Ovary (tissue), 9 donors: ENCODE results near the gene CSNK1G2. TPM values are rescaled to one million over a fixed set of nuclear protein-coding genes. Genes with fewer than 3 reads are reported as not detected.

Source experiments
- DNase-seq, 5 donors: peaks; one replicate each; pipeline ENCODE4 v3.0.0-alpha.2; 2019 to 2020
- H3K27ac ChIP-seq, 2 donors: fragments of 200-600 bp; one replicate each; pipeline versions ENCODE4 v1.5.1 to v1.8.0; 2019 to 2022
- H3K27me3 ChIP-seq: fragments of 200-600 bp; one replicate; pipeline ENCODE4 v1.8.0; 2022
- H3K36me3 ChIP-seq: fragments of 200-600 bp; sonication (generic); one replicate; pipeline ENCODE4 v1.5.1; 2019
- H3K4me1 ChIP-seq: one replicate; pipeline ENCODE4 v1.8.1; 2013; ENCODE audit warnings: mild to moderate bottlenecking, moderate library complexity; ENCODE audit not compliant: insufficient read depth
- H3K4me3 ChIP-seq: fragments of 200-600 bp; sonication (generic); one replicate; pipeline ENCODE4 v1.5.1; 2017
- H3K9me3 ChIP-seq, 2 donors: fragments of 200-600 bp in 1 of 2; sonication (generic) in 1 of 2; one replicate each; pipeline versions ENCODE4 v1.5.1 to v1.8.1; 2013 to 2019; ENCODE audit warnings: mild to moderate bottlenecking in 1 of 2, moderate library complexity in 1 of 2
- EP300 ChIP-seq: sonication (generic); formaldehyde crosslinking; IDR thresholded peaks from one replicate; pipeline ENCODE4 v1.6.1; 2017; ENCODE audit warnings: antibody characterized with exemption
- POLR2A ChIP-seq: fragments of 450-650 bp; IDR thresholded peaks from one replicate; pipeline ENCODE4 v1.6.1; 2017; ENCODE audit warnings: antibody characterized with exemption, mild to moderate bottlenecking, moderate library complexity
- WGBS, 3 donors: extraction: QIAGEN DNeasy Blood & Tissue Kit in 1 of 3; methylation state at CpG; one replicate each; pipeline versions ENCODE4 v1.1.5 to v1.1.7; 2013 to 2017; 5-methylcytosine and 5-hydroxymethylcytosine counted together
- intact Hi-C, 4 donors: fragments of 100-400 bp; cut with DNase I; formaldehyde crosslinking; loops; one replicate each; pipeline versions ENCODE4 v1.11.0 to v1.15.1; 2022 to 2023
- polyA plus RNA-seq, 2 donors: library from polyadenylated mRNA; stranded (reverse); fragments of 200-250 nt in 1 of 2; fragments of 350-450 nt in 1 of 2; fragmentation: Illumina TruSeq in 1 of 2; extraction: RNeasy Lipid Tissue Mini Kit (QIAGEN cat#74804) in 1 of 2; gene quantifications; one replicate each; pipeline ENCODE4 v1.2.3, GENCODE V29; 2013 to 2014
- total RNA-seq, 7 donors: library from RNA; depleted of rRNA in 2 of 7; stranded (reverse); fragments of >200 nt in 2 of 7; fragmentation: NEBNext Ultra II Directional in 3 of 7; extraction: Animal tissue kit (Norgen Biotek cat#: 25700) in 3 of 7; gene quantifications; one replicate each; pipeline versions ENCODE4 v1.1.0 to v1.2.4, GENCODE V29; 2016 to 2023
- TF ChIP-seq, protein P1 (sequence below), 3 donors: fragments of 450-650 bp in 2 of 3; fragments of 200-600 bp in 1 of 3; IDR thresholded peaks; one replicate each; pipeline versions ENCODE4 v1.5.1 to v1.8.0; 2016 to 2022; ENCODE audit warnings: antibody characterized with exemption in 3 of 3, mild to moderate bottlenecking in 1 of 3
- donor health status: DM: no; HTN: no; CAD: no; lungs with moderate emphysema.
- donor health status: DM: no; HTN: no; CAD: no.
- donor health status: Bipolar disorder and iron deficiency.
- donor health status: DM: yes; HTN: yes; CAD: no.
- donor health status: DM: no; HTN: no; CAD: no.
- donor health status: DM: yes; HTN: yes; CAD: no.

Gene CSNK1G2
- total and polyA plus RNA-seq, 9 donors = 5.9 to 65.4 (median 50.3) TPM

DNA sequence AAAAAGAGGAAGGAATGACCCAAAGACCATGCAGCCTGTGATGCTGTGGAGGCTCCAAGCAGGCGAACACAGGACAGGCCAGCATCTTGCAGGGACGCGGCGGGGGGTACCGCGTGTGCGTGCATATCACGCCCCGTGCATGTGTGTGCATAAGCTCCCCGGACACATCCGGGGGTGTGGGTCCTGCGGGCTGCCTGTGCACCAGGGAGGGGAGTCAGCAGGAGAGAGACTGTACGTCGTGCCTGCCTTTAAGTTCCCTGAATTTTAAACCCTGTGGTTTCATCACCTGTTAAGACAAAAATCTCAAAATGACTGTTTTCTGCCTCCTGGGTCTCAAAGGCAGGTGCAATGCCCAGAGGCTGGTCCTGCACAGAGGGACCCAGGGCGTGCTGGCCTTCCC, 19.1 kb upstream of the CSNK1G2 start:
- Histone ChIP-seq H3K4me1 (no peaks in the 10 kb centered on the region), H3K27me3 (no peaks in the 10 kb centered on the region), H3K4me3 (no peak overlapping the region), H3K36me3 (no peaks in the 10 kb centered on the region), H3K27ac (no peak overlapping the region), H3K9me3 (no peaks in the 10 kb centered on the region)
- intact Hi-C loops = no loop called here
- 87 to 92% (median 90%) methylated on average over 15 of the region's 15 CpGs for WGBS, 3 donors
- TF ChIP-seq POLR2A (no peak), EP300 (no peak)
- TF ChIP-seq, protein P1, sequence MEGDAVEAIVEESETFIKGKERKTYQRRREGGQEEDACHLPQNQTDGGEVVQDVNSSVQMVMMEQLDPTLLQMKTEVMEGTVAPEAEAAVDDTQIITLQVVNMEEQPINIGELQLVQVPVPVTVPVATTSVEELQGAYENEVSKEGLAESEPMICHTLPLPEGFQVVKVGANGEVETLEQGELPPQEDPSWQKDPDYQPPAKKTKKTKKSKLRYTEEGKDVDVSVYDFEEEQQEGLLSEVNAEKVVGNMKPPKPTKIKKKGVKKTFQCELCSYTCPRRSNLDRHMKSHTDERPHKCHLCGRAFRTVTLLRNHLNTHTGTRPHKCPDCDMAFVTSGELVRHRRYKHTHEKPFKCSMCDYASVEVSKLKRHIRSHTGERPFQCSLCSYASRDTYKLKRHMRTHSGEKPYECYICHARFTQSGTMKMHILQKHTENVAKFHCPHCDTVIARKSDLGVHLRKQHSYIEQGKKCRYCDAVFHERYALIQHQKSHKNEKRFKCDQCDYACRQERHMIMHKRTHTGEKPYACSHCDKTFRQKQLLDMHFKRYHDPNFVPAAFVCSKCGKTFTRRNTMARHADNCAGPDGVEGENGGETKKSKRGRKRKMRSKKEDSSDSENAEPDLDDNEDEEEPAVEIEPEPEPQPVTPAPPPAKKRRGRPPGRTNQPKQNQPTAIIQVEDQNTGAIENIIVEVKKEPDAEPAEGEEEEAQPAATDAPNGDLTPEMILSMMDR (IDR thresholded peaks at IDR 0.05) = no peak
- DNase-seq = no peak

DNA sequence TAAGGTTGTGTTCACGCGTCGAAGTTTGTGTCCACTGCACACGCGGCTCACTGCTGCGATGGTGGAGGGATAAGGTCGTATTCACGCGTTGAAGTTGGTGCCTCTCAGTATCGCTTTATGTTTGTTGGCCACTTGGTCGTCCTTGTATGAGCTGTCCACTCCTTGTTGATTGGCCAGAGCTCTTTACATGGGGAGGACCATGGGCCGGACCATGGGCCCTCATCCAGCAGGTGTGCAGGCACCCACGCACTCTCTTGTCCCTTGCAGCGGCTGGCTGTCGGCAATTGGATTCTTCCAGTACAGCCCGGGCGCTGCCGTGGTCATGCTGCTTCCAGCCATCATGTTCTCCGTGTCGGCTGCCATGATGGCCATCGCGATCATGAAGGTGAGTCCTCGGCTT, 18.2 kb upstream of the CSNK1G2 start:
- intact Hi-C loops = no loop called here
- Histone ChIP-seq H3K27me3 (no peaks in the 10 kb centered on the region), H3K4me3 (no peak overlapping the region), H3K9me3 (no peaks in the 10 kb centered on the region), H3K4me1 (no peaks in the 10 kb centered on the region), H3K36me3 (no peaks in the 10 kb centered on the region), H3K27ac (no peak overlapping the region)
- WGBS, 3 donors = 93 to 97% (median 94%) methylated on average over 22 to 23 of the region's 23 CpGs
- DNase-seq = no peak
- no peak for TF ChIP-seq POLR2A
- TF ChIP-seq, protein P1 (IDR thresholded peaks at IDR 0.05) = no peak
- no peak for TF ChIP-seq EP300

DNA sequence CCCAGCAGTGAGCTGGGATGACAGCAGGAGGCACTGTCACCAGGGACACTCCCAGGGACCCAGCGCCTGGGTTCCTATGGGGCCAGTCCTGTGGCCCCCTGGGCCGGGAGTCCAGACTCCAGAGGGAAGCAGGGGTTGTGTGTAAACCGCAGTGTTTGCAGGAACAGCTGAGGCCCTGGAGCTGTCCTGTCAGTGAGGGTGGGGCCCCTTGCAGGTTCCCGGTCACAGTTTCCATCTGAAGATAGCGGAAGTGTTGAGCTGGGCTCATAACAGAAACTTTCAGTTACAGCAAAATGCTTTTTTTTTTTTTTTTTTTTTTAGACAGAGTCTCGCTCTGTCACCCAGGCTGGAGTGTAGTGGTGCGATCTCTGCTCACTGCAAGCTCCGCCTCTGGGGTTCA, 17.7 kb upstream of the CSNK1G2 start:
- H3K27me3 ChIP-seq = no peaks in the 10 kb centered on the region
- no peaks in the 10 kb centered on the region for H3K36me3 ChIP-seq
- WGBS, 3 donors = 88 to 89% (median 88%) methylated on average over 8 of the region's 8 CpGs
- H3K27ac ChIP-seq = no peak overlapping the region
- H3K4me1 ChIP-seq = no peaks in the 10 kb centered on the region
- intact Hi-C loops = no loop called here
- H3K9me3 ChIP-seq = no peaks in the 10 kb centered on the region
- H3K4me3 ChIP-seq = no peak overlapping the region
- no peak for DNase-seq
- TF ChIP-seq EP300 (no peak), POLR2A (no peak)
- TF ChIP-seq, protein P1 (IDR thresholded peaks at IDR 0.05) = no peak

DNA sequence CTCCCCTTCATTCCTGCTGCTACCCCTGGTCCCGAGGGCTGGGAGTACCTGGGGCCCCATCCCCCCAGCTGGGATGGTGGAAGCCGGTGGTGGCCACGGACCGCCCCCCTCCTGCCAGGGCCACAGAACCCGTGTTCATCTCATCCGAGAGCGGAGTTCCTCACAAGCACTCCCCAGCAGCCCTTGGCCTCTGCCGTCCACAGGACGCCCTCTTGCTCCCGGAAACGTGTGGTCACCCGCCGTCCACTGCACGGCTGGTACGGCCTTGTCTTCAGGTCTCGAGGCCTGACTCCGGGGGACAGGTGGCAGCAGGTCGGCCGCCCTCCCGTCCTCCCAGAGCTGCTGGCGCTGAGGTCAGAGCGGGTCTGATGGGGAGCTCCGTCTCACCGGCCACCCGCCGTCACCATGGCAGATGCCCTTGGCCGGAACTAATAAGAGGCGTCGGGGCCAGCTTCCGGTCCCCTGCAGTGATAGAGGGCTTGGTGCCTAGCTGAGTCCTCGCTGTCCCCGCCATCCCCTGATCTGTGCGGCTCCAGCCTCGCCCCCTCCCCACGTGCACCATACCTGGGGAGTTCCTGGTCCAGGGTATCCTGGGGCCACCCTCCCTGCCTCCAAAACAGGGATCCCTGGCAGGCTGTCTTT, 16.5 kb upstream of the CSNK1G2 start:
- no peak overlapping the region for H3K4me3 ChIP-seq
- WGBS, 3 donors = 85 to 87% (median 86%) methylated on average over 32 to 35 of the region's 35 CpGs
- DNase-seq = no peak
- no peaks in the 10 kb centered on the region for H3K9me3 ChIP-seq
- H3K27me3 ChIP-seq = no peaks in the 10 kb centered on the region
- intact Hi-C loops = no loop called here
- H3K36me3 ChIP-seq = no peaks in the 10 kb centered on the region
- no peak for TF ChIP-seq POLR2A
- TF ChIP-seq EP300 = no peak
- TF ChIP-seq, protein P1 (IDR thresholded peaks at IDR 0.05) = no peak
- peaks cover 4% of the 10 kb centered on the region for H3K4me1 ChIP-seq
- H3K27ac ChIP-seq = no peak overlapping the region
